Measurements from ENCODE around the gene RAB43.
"Not testable (repeated sequence)": the region's sequence is repeated elsewhere in the genome, so short reads cannot be mapped to it uniquely, and the experiment has no call there.

The RAB43 gene

DNA sequence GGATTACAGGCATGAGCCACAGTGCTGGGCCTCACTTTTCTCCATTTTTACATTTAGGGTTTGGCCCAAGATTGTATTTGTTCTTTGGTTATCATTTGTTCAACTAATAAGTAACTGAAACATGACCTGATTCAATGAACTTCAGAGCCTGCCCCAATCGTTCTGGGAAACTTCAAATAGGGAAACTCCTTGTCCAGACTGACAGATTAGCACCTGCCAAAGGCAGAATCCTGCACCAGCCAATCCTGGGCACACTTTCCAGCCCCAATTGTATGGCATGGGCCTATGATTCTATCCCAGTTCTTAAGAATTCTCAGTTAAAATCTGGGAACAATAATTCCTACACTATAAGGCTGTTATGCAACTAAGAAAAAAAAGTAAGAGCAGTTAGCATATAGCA is 18.3 kb upstream of the RAB43 start (continued):
- TF ChIP-seq, protein P1, sequence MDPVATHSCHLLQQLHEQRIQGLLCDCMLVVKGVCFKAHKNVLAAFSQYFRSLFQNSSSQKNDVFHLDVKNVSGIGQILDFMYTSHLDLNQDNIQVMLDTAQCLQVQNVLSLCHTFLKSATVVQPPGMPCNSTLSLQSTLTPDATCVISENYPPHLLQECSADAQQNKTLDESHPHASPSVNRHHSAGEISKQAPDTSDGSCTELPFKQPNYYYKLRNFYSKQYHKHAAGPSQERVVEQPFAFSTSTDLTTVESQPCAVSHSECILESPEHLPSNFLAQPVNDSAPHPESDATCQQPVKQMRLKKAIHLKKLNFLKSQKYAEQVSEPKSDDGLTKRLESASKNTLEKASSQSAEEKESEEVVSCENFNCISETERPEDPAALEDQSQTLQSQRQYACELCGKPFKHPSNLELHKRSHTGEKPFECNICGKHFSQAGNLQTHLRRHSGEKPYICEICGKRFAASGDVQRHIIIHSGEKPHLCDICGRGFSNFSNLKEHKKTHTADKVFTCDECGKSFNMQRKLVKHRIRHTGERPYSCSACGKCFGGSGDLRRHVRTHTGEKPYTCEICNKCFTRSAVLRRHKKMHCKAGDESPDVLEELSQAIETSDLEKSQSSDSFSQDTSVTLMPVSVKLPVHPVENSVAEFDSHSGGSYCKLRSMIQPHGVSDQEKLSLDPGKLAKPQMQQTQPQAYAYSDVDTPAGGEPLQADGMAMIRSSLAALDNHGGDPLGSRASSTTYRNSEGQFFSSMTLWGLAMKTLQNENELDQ (tag by site-specific recombination; IDR thresholded peaks at IDR 0.05; ENCODE audit: low read depth), result no peak
- no peak for TF ChIP-seq ZNF514 (tag by site-specific recombination; IDR thresholded peaks at IDR 0.05)
- TF ChIP-seq ZNF521 (tag by site-specific recombination; IDR thresholded peaks at IDR 0.05), result no peak
- TF ChIP-seq ZBTB20 (tag by site-specific recombination; IDR thresholded peaks at IDR 0.05), result no peak
- TF ChIP-seq ZNF777 (tag by site-specific recombination; IDR thresholded peaks at IDR 0.05; ENCODE audit: borderline replicate concordance), result no peak
- no peak for TF ChIP-seq ZNF23 (tag by site-specific recombination; IDR thresholded peaks at IDR 0.05; ENCODE audit: borderline replicate concordance)
- TF ChIP-seq ZNF433 (tag by site-specific recombination; IDR thresholded peaks at IDR 0.05; ENCODE audit: low read depth), result no peak
- no peak for TF ChIP-seq ZFP37 (tag by site-specific recombination; IDR thresholded peaks at IDR 0.05)
- no peak for TF ChIP-seq ZNF114 (tag by site-specific recombination; IDR thresholded peaks at IDR 0.05)
- no peak for TF ChIP-seq ZNF157 (tag by site-specific recombination; IDR thresholded peaks at IDR 0.05)
- no peak for TF ChIP-seq ZNF404 (tag by site-specific recombination; IDR thresholded peaks at IDR 0.05)
- TF ChIP-seq KLF1 (tag by site-specific recombination; IDR thresholded peaks at IDR 0.05), result no peak
- no peak for TF ChIP-seq ZNF776 (tag by site-specific recombination; IDR thresholded peaks at IDR 0.05; ENCODE audit: borderline replicate concordance)

DNA sequence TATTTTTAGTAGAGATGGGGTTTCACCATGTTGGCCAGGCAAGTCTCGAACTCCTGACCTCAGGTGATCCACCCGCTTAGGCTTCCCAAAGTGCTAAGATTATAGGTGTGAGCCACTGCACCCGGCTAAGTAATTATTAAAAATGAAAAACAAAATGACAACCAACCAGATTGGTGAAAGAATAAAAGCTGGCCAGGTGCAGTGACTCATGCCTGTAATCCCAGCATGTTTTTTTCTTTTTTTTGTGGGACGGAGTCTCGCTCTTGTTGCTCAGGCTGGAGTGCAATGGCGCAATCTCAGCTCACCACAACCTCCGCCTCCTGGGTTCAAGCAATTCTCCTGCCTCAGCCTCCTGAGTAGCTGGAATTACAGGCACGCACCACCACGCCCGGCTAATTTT is 14.7 kb upstream of the RAB43 start:
- H3K27ac ChIP-seq (ENCODE audit: extremely low read depth, low read depth, low read length); POLR2A ChIA-PET; H3K9me3 ChIP-seq (ENCODE audit: control insufficient read depth, insufficient read depth, low read depth, low read length); H3K4me3 ChIP-seq (ENCODE audit: low read depth, low read length); H3K4me1 ChIP-seq (ENCODE audit: control insufficient read depth, insufficient read depth, low read length): not testable (repeated sequence)
- H3K36me3 ChIP-seq (ENCODE audit: control insufficient read depth in 2 of 2, insufficient read depth in 1 of 2, low read length in 2 of 2), result peaks cover 7 to 56% of the 10 kb centered on the region in 2 experiments; a peak in 2 of 3 replicates
- CTCF ChIA-PET, result interaction anchor here (1.1 kb wide), 1 partner anchor 13 kb away, joined by 3 read pairs; no protein-coding TSS in a partner anchor

DNA sequence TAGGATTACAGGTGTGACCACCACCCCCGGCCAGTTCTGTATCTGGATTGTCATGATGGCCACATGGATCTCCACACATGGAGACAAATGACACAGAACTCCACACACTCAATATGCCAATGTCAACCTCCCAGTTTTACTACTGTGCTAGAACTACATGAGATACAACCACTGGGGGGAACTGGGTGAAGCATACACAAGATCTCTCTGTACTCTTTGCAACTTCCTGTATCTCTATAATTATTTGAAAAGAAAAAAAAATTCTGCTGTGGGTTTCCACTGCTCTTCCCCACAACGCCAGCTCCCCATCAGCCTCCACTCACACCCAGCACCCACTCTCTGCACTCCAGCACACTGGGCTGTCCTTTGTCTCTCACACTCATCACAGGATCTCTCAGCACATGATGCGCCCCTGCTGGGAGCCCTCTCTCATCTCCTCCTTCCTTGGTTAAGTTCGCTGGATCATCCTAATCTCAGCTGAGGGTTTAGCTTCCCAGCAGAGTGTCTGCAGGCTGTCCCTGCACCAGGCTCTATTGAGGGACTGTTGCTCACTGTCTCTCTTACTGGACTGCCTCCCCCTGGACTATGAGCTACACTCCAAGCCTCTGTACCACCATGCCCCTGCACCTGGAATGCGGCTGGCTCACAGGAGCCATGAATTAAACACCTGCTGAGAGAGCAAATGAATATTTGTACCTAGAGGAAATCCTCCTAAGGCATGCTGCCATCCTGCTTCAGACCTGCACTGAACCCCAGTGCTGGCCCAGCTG is 10.7 kb upstream of the RAB43 start:
- no peak overlapping the region for H3K4me3 ChIP-seq (ENCODE audit: low read depth, low read length)
- CTCF ChIA-PET, result interaction anchor here (1.1 kb wide), 1 partner anchor 79 kb away, joined by 3 read pairs; no protein-coding TSS in a partner anchor
- TF ChIP-seq, protein P2, sequence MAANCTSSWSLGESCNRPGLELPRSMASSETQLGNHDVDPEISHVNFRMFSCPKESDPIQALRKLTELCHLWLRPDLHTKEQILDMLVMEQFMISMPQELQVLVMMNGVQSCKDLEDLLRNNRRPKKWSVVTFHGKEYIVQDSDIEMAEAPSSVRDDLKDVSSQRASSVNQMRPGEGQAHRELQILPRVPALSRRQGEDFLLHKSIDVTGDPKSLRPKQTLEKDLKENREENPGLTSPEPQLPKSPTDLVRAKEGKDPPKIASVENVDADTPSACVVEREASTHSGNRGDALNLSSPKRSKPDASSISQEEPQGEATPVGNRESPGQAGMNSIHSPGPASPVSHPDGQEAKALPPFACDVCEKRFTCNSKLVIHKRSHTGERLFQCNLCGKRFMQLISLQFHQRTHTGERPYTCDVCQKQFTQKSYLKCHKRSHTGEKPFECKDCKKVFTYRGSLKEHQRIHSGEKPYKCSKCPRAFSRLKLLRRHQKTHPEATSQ (tag by site-specific recombination; IDR thresholded peaks at IDR 0.05), result no peak
- TF ChIP-seq GLIS1 (tag by site-specific recombination; IDR thresholded peaks at IDR 0.05), result no peak
- TF ChIP-seq, protein P3, sequence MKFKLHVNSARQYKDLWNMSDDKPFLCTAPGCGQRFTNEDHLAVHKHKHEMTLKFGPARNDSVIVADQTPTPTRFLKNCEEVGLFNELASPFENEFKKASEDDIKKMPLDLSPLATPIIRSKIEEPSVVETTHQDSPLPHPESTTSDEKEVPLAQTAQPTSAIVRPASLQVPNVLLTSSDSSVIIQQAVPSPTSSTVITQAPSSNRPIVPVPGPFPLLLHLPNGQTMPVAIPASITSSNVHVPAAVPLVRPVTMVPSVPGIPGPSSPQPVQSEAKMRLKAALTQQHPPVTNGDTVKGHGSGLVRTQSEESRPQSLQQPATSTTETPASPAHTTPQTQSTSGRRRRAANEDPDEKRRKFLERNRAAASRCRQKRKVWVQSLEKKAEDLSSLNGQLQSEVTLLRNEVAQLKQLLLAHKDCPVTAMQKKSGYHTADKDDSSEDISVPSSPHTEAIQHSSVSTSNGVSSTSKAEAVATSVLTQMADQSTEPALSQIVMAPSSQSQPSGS (tag by site-specific recombination; IDR thresholded peaks at IDR 0.05; ENCODE audit: low read depth), result no peak
- no peak for TF ChIP-seq YY2 (tag by site-specific recombination; IDR thresholded peaks at IDR 0.05)
- no peak for TF ChIP-seq ZNF747 (tag by site-specific recombination; IDR thresholded peaks at IDR 0.05)
- TF ChIP-seq ZNF132 (tag by site-specific recombination; IDR thresholded peaks at IDR 0.05; ENCODE audit: borderline replicate concordance), result no peak
- peaks cover 3 to 72% of the 10 kb centered on the region in 2 experiments; a peak in 2 of 3 replicates for H3K36me3 ChIP-seq (ENCODE audit: control insufficient read depth in 2 of 2, insufficient read depth in 1 of 2, low read length in 2 of 2)
- POLR2A ChIA-PET, result no interaction called here
- H3K4me1 ChIP-seq (ENCODE audit: control insufficient read depth, insufficient read depth, low read length), result no peaks in the 10 kb centered on the region
- no peak overlapping the region for H3K27ac ChIP-seq (ENCODE audit: extremely low read depth, low read depth, low read length)
- H3K9me3 ChIP-seq (ENCODE audit: control insufficient read depth, insufficient read depth, low read depth, low read length), result no peaks in the 10 kb centered on the region
